ENCODE measurements around the gene PITPNC1. TPM values are rescaled to one million over a fixed set of nuclear protein-coding genes. Genes with fewer than 3 reads are reported as not detected.
"Not testable (repeated sequence)": the region's sequence is repeated elsewhere in the genome, so short reads cannot be mapped to it uniquely, and the experiment has no call there.

Gene PITPNC1
- polyA plus RNA-seq, 12 donors = 8.8 to 23.8 (median 13.2) TPM; not detected in 1

DNA sequence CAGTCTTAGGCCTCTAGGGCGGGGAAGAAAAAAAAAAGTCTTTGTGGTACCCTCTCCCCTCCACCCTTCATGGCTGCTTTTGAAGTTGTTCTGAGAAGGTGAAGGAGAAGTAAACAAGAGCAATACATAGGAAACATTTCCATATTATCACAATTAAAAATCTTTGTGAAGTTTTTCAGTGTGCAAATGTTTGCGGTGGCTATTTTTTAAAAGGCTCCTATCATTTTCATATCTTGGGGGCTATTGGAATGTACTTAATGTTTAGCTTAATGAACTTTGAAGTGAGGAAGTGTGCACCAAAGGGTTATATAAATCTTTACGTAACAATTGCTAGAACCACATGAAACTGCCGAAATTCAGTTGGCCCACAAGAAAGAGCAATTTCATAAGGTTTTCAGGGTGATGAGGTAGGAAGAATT lies 348.3 kb downstream of the PITPNC1 start:
- no peak for DNase-seq

DNA sequence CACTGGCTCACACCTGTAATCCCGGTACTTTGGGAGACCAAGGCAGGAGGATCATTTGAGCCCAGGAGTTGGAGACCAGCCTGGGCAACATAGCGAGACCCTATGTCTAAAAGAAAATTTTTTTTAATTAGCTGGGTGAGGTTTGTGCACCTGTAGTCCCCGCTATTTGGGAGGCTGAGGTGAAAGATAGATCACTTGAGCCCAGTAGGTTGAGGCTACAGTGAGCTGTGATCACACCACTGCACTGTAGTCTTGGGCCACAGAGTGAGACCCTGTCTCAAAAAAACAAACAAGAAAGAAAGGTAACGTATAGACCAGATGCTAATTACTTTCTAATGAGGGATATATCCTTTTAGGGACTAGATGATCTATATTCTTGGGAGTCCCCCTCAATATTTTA lies 348.7 kb downstream of the PITPNC1 start:
- DNase-seq = no peak

DNA sequence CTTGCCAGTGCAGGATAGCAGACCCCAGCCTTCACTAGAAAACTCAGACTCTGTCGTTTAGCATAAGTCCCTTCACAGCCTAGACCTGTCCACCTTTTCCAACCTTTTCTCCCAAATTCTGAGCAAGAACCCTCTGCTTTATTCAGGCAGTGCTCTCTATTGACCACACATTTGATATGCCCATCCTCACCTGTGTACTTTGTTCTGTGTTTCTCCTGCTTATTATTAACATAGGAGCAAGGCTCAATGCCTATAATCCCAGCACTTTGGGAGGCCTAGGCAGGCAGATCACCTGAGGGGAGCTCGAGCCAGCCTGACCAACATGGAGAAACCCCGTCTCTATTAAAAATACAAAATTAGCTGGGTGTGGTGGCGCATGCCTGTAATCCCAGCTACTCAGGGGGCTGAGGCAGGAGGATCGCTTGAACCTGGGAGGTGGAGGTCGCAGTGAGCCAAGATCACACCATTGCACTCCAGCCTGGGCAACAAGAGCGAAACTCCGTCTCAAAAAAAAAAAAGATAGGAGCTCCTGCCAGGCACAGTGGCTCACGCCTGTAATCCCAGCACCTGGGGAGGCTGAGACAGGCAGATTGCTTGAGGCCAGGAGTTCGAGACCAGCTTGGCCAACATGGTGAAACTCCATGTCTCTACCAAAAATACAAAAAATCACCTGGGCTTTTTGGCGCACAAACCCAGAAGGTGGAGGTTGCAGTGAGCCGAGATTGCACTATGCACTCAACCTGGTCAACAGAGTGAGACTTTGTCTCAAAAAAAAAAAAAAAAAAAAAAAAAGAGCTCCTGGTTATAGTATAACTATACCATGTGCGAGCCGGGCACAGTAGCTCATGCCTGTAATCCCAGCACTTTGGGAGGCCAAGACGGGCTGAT lies 350.3 kb downstream of the PITPNC1 start:
- not testable (repeated sequence) for DNase-seq

DNA sequence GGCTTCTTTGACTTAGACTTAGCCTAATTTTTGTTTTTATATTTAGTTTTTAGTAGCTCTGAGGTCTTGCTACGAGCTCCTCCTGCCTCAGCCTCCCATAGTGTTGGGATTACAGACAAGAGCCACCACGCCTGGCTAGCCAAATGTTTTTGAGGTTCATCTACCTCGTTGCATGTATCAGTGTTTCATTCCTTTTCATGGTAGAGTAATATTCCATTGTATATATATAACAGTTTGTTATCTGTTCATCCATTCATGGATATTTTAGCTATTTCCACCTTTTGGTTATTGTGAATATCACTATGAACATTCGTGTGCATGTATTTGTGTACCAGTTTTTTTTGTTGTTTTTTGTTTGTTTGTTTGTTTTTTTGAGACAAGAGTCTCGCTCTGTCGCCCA lies 352.8 kb downstream of the PITPNC1 start:
- DNase-seq = no peak

DNA sequence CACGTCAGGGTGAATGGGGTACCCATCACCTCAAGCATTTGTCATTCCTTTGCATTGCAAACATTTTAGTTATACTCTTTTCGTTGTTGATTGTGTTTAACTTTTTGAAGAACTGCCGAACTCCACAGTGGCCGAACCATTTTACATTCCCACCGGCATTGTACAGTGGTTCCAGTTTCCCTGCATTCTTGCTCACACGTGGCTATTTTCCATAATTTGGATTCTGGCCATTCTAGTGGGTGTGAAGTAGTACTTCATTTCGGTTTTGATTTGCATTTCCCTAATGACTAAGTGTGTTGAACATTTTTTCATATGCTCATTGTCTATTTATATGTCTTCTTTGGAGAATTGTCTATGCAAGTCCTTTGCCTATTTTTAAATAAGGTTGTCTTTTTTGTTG lies 353.6 kb downstream of the PITPNC1 start:
- no peak for DNase-seq

DNA sequence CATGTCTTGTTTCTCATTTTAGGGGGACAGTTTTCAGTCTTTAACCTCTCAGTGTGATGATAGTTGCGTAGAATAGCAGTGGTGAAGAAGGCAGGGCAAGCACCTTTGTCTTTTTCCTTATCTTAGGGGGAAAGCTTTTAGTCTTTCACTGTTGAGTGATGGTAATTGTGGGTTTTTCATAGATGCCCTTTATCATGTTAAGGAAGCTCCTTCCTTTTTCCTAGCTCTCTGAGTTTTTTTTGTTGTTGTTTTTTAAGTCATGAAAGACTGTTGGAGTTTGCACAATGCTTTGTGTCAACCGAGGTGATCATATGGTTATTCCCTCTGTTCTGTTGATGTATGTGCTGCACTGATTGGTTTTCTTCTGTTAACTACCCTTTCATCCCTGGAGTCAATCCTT lies 356.4 kb downstream of the PITPNC1 start:
- DNase-seq = no peak

DNA sequence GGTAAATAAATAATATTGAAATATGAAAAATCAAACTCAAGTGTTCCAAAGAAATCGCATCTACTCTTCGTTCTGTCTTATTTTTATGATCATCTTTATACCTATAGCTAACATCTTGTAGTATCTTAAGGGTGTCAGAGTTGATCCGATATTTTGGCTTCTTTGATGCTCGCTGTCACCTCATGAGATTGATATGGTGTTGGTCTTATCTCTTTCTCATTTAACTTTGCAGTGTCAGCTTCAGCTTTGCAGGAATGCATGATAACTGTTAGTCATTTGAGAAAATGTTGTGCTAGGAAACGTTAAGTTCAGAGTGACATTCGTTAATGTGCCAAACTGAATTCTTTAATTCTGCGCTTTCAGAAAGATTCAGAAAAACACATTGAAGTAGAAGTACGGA lies 360.1 kb downstream of the PITPNC1 start:
- DNase-seq = no peak

DNA sequence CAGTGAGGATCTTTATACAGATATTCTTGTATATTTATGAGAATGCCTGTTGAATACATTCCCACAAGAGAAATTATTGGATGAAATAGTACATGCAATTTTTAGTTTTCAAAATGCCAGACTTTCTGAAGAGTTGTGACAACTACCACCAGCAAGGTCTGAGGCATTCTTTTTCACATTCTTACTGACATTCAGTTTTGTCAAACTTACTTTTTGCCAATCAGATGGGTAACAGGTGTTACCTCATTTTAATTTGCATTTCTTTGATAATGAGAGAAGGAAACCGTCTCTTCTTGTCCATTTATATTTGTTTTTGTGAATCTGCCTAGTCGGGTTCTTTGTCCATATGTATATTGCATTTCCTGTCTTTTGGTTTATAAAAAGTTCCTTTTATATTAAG lies 364.9 kb downstream of the PITPNC1 start:
- no peak for DNase-seq

Other genes with a start within 250 kb of the PITPNC1 start
- 10 to 100 TPM in 11 of 12 donors, not detected in 1; 21.2 to 30.3 (median 25.7) TPM for gene HELZ, start 132.1 kb upstream of the PITPNC1 start, polyA plus RNA-seq (ENCODE audit: insufficient read length in 12 of 12)
- gene PSMD12, start 10.7 kb upstream of the PITPNC1 start, polyA plus RNA-seq (ENCODE audit: insufficient read length in 12 of 12) = 10 to 100 TPM in 11 of 12 donors, not detected in 1; 30.1 to 47.5 (median 38.3) TPM